ENCODE results near the gene PRSS33. TPM values are rescaled to one million over a fixed set of nuclear protein-coding genes. Genes with fewer than 3 reads are reported as not detected.

PRSS33 gene
- total and polyA plus RNA-seq, 10 donors: 0.03 to 0.67 (median 0.32) TPM; not detected in 7

GRCh38 chr16:2825049-2825742 is 37.8 kb upstream of the PRSS33 start:
- no peak overlapping the region for H3K27ac ChIP-seq
- 71 to 85% (median 80%) methylated on average over 26 of the region's 26 CpGs for WGBS, 5 donors
- H3K36me3 ChIP-seq: no peaks in the 10 kb centered on the region
- no peak overlapping the region for H3K4me3 ChIP-seq
- H3K4me1 ChIP-seq: peaks cover 0 to 22% (median 9%) of the 10 kb centered on the region in 6 donors
- H3K27me3 ChIP-seq (replicated peaks in 1 of 7): peaks cover 0 to 31% (median 0%) of the 10 kb centered on the region in 7 donors
- intact Hi-C loops (cut with DNase I; ENCODE audit: low total_unique reads): no loop called here
- no peaks in the 10 kb centered on the region for H3K9me3 ChIP-seq
- DNase-seq: peak; percentile 59
- TF ChIP-seq CTCF (IDR thresholded peaks at IDR 0.05 in 8 of 11, conservative IDR thresholded peaks at IDR 0.05 in 3 of 11) (no peak), POLR2AphosphoS5 (IDR thresholded peaks at IDR 0.05) (no peak), POLR2A (IDR thresholded peaks at IDR 0.05) (no peak)

DNA sequence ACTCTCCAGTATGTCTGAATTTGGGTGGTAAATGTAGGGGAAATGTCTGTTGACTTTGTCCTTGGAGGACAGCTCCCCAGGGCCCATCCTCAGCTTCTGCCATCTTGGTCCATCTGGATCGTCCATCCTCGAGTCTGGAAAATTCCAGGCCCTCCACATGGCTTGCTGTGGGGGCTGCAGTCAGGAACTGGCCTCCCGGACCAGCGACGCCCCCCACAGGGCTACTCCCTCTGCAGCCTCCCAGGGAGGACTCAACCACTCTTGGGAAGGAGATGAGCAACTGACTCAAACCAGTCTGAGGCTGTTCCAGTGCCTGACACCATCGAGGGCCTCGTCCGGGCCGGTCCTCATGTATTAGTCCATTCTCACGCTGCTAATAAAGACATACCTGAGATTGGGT is 37.3 kb upstream of the PRSS33 start:
- 74 to 95% (median 84%) methylated on average over 6 to 10 of the region's 10 CpGs for WGBS, 5 donors
- no peaks in the 10 kb centered on the region for H3K36me3 ChIP-seq
- intact Hi-C loops (cut with DNase I; ENCODE audit: low total_unique reads): no loop called here
- peaks cover 0 to 16% (median 3%) of the 10 kb centered on the region in 6 donors for H3K4me1 ChIP-seq
- peak; percentile 36 for DNase-seq
- H3K27ac ChIP-seq: no peak overlapping the region
- TF ChIP-seq CTCF (IDR thresholded peaks at IDR 0.05 in 8 of 11, conservative IDR thresholded peaks at IDR 0.05 in 3 of 11) (no peak), POLR2A (IDR thresholded peaks at IDR 0.05) (no peak), POLR2AphosphoS5 (IDR thresholded peaks at IDR 0.05) (no peak)
- H3K9me3 ChIP-seq: no peaks in the 10 kb centered on the region
- no peak overlapping the region for H3K4me3 ChIP-seq
- peaks cover 0 to 31% (median 0%) of the 10 kb centered on the region in 7 donors for H3K27me3 ChIP-seq (replicated peaks in 1 of 7)

- peaks cover 0 to 7% (median 0%) of the 10 kb centered on the region in 6 donors for H3K4me1 ChIP-seq
- no peak for DNase-seq
- TF ChIP-seq POLR2AphosphoS5 (IDR thresholded peaks at IDR 0.05): no peak
- no peak for TF ChIP-seq CTCF (IDR thresholded peaks at IDR 0.05 in 8 of 11, conservative IDR thresholded peaks at IDR 0.05 in 3 of 11)
- TF ChIP-seq POLR2A (IDR thresholded peaks at IDR 0.05): no peak
- no peak overlapping the region for H3K27ac ChIP-seq
- no peak overlapping the region for H3K4me3 ChIP-seq
- H3K27me3 ChIP-seq (replicated peaks in 1 of 7): peaks cover 0 to 38% (median 0%) of the 10 kb centered on the region in 7 donors
- H3K36me3 ChIP-seq: no peaks in the 10 kb centered on the region
- WGBS, 5 donors: 50 to 69% (median 62%) methylated on average over 4 of the region's 4 CpGs
- intact Hi-C loops (cut with DNase I; ENCODE audit: low total_unique reads): no loop called here
- H3K9me3 ChIP-seq: no peaks in the 10 kb centered on the region
Observed at GRCh38 chr16:2822496-2822895, 35.1 kb upstream of the PRSS33 start.

DNA sequence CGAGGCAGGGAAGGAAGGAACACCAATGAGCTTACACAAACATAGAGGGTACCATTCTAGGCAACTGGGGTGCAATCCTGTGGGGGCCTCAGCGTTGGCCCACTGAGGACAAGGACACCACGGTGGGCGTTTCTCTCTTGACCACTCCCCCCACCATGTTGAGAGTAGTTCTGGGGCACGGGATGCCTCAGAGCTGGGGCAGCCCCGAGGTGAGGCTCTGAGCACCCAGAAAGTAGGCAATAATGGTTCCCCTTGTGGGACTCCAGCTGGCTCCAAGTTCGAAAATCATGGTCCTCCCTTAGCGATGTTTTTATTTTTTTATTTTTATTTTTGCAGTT is 34.8 kb upstream of the PRSS33 start:
- peaks cover 0 to 10% (median 0%) of the 10 kb centered on the region in 6 donors for H3K4me1 ChIP-seq
- no peak overlapping the region for H3K27ac ChIP-seq
- peaks cover 0 to 41% (median 0%) of the 10 kb centered on the region in 7 donors for H3K27me3 ChIP-seq (replicated peaks in 1 of 7)
- H3K9me3 ChIP-seq: no peaks in the 10 kb centered on the region
- H3K36me3 ChIP-seq: no peaks in the 10 kb centered on the region
- DNase-seq: peak; percentile 17
- WGBS, 5 donors: 74 to 78% (median 77%) methylated on average over 8 of the region's 8 CpGs
- no peak overlapping the region for H3K4me3 ChIP-seq
- TF ChIP-seq CTCF (IDR thresholded peaks at IDR 0.05 in 8 of 11, conservative IDR thresholded peaks at IDR 0.05 in 3 of 11): no peak
- TF ChIP-seq POLR2AphosphoS5 (IDR thresholded peaks at IDR 0.05): no peak
- TF ChIP-seq POLR2A (IDR thresholded peaks at IDR 0.05): no peak
- intact Hi-C loops (cut with DNase I; ENCODE audit: low total_unique reads): no loop called here

All from spleen (tissue), 11 donors.